ENCODE results near the gene CD55.
A peak's percentile ranks its signal among the peaks of the same experiment; 100 is the strongest.

CD55 gene

GRCh38 chr1:207321079-207321789 is at the start of gene CD55:
Gene CD55, plus strand, starts transcription at chr1:207321678. Its CDS starts 88 bp downstream, at chr1:207321766.
- peak; percentile 18 for TF ChIP-seq CTCF (IDR thresholded peaks at IDR 0.05; ENCODE audit: low read depth, low read length)
- DNase-seq (ENCODE audit: extremely low read depth, low read depth): peak; percentile 90

- DNase-seq (ENCODE audit: extremely low read depth, low read depth): no peak
- no peak for TF ChIP-seq CTCF (IDR thresholded peaks at IDR 0.05; ENCODE audit: low read depth, low read length)
These were observed 46.6 kb upstream of the CD55 start for GRCh38 chr1:207274882-207275281.

- TF ChIP-seq CTCF (IDR thresholded peaks at IDR 0.05; ENCODE audit: low read depth, low read length): no peak
These were observed 45.0 kb upstream of the CD55 start for GRCh38 chr1:207276465-207276864.

GRCh38 chr1:207277241-207277640 is 44.2 kb upstream of the CD55 start:
- DNase-seq (ENCODE audit: extremely low read depth, low read depth): no peak
- no peak for TF ChIP-seq CTCF (IDR thresholded peaks at IDR 0.05; ENCODE audit: low read depth, low read length)

More at GRCh38 chr1:207276465-207276864, 45.0 kb upstream of the CD55 start:
- no peak for DNase-seq (ENCODE audit: extremely low read depth, low read depth)

- no peak for TF ChIP-seq CTCF (IDR thresholded peaks at IDR 0.05; ENCODE audit: low read depth, low read length)
- DNase-seq (ENCODE audit: extremely low read depth, low read depth): no peak
These were observed 41.8 kb upstream of the CD55 start for GRCh38 chr1:207279652-207280051.

- DNase-seq (ENCODE audit: extremely low read depth, low read depth): no peak
- TF ChIP-seq CTCF (IDR thresholded peaks at IDR 0.05; ENCODE audit: low read depth, low read length): no peak
These were observed 40.8 kb upstream of the CD55 start for GRCh38 chr1:207280706-207281105.

GRCh38 chr1:207282058-207282457 is 39.4 kb upstream of the CD55 start:
- TF ChIP-seq CTCF (IDR thresholded peaks at IDR 0.05; ENCODE audit: low read depth, low read length): no peak

More at GRCh38 chr1:207282058-207282457, 39.4 kb upstream of the CD55 start:
- no peak for DNase-seq (ENCODE audit: extremely low read depth, low read depth)

Measured in AG09319 (cell line).